GM18517 (cell line): ENCODE data around the gene POU4F1.

Source experiments
- ATAC-seq: cut with Tn5 transposase; IDR thresholded peaks from one replicate; pipeline ENCODE4 v1.9.1; 2021; ENCODE audit warnings: mild to moderate bottlenecking, moderate library complexity; ENCODE audit not compliant: unreplicated experiment

The POU4F1 gene

DNA sequence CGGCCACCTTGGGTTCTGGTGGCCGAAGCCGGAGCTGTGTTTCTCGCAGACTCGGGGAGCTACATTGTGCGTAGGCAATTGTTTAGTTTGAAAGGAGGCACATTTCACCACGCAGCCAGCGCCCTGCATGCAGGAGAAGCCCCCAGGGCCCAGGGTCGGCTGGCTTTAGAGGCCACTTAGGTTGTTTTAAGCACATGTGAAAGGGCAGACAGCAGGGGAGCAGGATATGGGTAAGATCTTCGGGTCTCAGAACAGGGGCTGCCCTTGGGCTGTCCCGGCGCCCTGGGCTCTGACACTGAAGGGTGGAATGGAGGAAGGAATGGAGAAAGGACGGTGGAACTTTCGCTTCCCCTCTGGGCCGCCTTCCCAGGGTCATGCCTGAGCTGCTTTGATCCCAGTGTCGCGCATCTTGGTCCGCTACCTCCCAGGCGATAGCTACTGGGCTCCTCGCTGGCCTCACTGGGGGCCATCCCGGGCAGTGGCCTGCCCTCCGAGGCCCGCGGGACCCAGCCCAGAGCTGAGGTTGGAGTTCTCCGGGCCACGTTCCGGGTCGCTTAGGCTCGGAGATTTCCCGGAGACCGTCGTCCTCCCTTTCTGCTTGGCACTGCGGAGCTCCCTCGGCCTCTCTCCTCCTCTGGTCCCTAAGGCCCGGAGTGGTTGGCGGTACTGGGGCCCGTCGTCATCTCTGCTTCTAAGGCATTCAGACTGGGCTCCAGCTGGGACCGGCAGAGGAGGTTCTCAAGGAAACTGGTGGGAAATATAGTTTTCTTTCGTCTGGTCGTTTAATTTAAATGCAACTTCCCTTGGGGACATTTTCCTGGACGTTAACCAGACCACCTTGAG lies 4.3 kb upstream of the POU4F1 start:
- no peak for ATAC-seq

DNA sequence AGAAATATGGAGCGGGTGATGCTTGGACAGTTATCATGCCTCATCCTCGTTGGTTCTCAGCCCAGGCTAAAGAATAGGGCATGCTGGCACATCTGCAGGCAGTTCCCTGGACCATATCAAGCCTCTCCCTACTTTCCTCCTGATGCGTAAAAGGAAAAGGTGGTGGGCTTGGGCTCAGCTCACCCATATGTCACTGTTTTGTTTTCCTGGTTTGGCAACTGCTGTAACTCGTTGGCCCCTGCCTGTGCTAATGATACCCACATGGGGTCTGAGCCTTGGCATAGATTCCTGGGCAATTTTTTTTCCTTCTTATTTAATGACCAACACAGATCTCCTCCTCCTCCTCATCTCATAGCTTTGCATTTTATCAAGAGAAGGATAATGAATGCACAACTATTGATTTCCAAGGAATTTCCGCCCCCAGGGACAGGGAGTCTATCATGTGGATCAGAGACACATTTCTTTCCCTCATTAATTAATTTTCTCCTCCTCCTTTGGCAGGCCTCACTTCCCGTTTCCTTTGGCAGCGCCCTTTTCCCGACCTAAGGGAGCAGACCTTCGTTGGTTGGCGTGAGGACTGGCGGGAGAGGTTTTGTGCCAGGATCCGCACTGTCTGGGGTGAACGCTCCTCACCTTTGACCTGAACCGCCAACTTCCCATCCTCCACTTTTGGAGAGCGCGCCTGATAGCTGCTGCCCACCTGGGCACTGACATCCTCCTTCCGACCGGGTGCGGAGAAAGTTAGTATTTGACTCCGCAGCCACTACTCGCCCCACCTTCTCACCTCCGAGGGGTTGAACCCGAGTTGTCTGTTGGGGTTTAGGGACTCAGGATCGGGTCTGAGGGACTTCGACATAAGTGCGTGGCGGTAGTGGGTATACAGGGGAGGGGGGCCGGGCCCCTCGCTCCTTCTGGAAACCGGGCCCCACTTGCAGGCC lies 3.4 kb upstream of the POU4F1 start:
- no peak for ATAC-seq

DNA sequence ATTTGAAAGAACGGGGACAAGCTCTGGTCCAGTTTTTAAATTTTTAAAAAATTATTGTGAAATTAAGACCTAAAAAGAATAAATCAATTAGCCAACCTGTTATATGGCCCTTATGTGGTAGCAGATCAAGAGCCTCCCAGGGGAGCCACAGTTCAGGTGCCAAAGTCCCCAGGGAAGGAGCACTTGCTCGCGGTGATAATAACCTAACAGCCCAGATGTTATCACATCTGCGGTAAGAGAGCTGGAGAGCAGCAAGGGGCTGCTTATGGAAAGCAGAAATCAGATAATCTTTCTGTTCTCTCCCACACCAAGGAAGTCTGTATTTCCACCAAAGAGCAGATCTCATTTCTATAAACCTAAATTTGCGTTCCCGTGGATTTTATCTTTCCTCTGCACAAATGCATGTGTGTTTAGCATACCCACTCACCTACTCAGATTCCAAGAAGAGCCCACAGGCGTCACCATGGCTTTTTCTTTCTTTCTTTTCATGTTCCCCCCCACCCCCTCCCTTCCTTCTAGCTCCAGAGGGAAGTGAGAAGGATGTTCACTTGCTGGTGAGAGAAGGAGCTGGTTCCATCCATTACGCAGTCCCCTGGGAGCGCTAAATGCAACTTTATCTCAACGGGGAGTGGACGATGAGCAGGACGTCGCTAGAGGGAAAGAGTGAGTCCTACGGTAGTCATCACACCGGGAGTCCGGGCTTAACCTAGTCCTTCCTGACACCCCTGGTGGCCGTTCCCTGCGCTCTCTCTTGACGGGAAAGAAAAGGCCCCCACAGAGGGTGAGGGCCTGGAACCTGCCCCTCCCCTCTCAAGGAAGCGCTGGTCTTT lies 1.6 kb upstream of the POU4F1 start:
- ATAC-seq: no peak

DNA sequence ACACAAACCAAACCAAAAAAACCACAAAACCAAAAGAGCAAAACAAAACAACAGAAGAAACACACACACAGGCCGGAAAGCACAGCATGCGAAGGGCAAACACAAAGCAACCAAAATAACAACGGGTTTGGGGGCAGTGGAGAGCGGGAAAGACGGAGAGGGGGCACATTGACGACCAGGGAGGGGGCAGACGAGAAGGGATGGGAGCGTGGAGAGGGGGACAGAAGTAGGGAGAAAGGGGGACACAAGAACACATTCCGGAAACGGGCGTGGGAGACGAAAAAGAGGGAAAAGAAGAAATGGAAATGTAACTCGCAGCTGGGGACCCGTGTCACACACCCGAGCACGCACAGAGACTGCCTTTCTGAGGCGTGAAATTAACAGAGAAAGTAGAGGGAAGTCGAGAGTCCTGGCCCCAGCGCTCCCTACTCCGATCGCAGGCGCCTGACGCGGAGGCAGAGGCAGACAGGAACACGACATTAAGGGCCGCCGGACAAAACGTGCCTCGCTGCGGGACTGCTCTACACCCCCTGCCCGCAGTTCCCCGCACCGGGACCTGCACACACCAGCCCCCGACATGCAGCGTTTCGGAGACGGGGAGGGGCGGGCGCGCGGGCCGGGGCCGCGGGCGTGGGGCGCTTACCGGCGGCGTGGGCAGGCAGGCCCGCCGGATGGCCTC lies 652 bp downstream of the POU4F1 start:
- ATAC-seq: peak; percentile 27

DNA sequence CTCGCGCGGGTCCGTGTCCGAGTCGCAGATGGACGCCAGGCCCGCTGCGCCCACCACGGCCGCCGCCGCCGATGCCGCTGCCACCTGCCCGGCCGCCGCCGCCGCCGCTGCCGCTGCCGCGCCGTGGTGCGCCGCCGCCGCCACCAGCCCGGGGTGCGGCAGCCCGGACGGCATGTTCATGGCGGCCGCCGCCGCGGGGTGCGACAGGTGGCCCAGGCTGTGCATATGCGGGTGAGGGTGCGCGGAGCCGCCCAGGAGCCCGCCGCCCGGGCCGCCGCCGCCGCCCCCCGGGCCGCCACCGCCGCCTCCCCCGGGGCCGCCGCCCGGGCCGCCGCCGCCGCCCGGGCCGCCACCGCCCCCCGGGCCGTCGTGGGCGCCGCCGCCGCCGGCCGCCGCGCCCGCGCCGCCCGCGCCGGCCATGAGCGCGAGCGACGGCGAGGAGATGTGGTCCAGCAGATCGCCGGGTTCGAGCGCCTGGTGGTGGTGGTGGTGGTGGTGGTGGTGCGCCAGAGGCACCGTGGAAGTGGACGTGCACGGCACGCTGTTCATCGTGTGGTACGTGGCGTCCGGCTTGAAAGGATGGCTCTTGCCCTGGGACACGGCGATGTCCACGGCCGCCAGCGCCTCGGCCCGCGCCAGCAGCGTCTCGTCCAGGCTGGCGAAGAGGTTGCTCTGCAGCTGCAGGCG lies 1.3 kb downstream of the POU4F1 start:
- ATAC-seq: no peak

DNA sequence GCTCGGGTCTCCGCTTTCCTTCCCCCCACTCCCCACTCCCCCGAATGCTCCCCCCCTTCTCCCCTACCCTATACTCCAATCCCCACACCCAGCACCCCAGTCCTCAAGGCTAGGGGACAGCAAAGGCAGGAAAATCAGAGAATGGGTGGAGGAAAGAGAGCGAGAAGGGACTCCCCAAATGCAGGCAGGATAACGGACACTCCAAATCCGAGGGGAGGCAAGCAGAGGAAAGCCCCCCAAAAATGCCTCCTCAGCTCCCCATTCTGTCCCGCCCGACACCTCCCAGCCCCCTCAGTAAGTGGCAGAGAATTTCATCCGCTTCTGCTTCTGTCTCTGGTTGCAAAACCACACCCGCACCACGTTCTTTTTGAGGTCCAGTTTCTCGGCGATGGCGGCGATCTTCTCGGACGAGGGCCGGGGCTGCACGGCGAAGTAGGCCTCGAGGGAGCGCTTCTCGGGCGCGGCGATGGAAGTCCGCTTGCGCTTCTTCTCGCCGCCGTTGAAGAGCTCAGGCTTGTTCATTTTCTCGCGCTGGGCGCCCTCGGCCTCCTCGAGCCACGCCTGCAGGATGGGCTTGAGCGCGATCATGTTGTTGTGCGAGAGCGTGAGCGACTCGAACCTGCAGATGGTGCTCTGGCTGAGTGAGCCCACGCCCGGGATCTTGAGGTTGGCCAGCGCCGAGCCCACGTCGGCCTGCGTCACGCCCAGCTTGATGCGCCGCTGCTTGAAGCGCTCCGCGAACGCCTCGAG lies 2.1 kb downstream of the POU4F1 start:
- no peak for ATAC-seq

DNA sequence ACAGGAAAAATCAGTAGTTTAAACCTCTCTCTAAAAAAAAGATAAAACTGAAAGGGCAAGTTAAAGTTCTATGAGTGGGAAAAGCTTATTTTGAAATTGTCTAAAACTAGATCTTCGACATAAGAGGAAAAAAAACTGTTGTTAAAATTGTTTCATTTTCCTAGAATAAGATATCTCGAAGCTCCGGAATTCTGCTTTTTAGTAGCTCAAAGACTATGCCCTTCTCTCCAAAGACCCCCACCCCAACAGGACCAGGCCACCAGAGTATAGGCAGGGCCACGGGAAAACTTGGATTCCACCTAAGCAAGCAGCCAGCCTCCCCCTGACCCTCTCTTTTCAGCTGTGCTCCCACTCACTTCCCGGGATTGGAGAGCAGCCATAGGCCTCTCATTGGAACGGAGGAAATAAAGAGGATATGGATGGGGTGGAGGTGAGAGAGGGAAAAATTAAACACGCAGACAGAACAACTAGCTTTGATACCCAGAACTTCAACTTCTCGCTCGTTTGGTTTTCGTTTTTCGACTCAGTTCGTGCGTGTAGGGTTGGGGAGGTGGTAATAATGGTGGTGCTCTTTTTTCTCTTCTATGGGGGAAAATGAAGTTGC lies 3.0 kb downstream of the POU4F1 start:
- ATAC-seq: no peak

DNA sequence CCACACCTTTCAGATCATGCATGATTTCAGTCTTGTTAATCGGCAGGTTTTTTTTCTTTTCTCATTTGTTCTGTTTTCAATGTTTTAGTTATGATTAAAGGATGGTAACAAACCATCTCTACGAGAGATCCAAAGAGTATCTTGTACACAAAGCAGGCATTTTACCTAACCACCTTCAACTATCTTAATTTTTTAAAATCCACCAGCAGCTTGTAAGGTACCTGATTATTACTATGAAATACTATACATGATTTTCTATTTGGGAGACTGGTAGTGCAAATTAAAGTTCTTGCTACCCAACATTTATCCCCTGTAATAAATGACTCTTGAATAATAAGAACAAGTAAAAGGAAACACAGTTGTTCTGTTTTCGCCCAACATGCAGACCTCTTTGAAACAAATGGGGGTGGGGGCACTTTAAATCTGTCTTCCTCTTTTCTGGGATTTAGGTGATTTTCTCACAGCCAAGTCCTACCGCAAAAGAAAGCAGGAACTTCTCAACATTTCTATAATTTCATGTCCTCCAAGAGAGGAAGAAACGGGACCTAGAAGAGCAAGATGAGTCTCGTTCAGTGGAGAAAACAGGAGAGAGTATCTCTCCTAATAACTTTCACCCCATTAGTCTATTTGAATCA lies 3.6 kb downstream of the POU4F1 start:
- no peak for ATAC-seq

DNA sequence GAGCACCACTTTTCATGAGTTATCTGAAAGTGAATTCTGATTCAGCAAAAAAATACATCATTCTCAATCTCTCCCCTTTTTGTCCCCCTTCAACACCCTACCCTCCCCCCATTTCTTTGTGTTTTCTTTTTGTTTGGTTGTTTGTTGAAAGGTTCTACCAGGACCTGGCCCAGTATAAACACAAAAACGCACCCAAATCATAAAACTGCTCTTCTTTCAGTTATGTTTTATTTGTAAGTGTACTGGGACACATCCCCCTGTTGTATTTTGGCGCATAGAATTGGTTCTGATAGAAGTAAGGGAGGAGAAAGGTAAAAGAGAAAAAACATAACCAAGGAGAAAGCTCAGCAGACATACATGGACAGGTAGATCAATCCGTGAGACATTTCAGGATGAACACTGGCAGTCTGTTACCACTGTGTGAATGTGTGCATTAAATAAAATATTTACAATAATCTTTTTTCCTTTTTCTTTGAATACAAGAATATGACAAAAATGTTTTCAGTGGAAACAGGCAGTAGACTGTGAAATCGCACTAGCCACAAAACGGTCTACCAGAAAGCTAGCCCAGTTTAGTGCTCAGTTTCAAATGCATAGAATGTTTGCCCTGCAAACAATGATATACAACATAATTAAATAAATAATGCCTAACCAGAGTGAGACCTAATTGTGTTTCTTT lies 4.2 kb downstream of the POU4F1 start:
- ATAC-seq: no peak

DNA sequence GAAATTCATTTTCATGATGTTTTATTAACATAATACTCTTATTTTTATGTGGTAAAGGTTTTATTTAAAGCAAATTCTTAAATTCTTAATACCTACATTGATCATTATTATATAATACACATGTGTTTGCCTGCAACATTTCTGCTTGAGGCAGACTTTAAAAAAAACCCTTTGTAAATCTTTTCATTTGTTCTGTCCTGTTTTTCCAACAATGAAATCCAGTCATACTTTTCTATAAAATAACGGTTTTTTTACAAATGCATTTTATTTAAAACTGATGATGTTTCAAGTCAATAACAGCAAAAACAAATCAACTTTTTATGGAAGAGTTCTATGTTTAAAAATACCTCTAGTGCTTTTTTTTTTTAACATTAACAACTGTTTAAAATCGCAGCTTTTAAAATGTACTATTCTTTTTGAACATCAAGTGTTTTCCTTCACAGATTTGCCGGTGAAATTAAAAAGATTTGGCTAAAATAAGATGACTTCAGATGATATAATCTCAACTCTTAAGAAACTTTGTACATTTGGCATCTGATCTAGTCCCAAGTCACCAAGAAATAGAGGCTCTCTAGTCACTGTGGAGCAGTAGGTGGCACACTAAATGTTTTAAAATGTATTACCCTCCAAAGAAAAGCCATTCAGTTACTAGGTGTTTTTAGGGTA lies 5.1 kb downstream of the POU4F1 start:
- ATAC-seq: no peak

DNA sequence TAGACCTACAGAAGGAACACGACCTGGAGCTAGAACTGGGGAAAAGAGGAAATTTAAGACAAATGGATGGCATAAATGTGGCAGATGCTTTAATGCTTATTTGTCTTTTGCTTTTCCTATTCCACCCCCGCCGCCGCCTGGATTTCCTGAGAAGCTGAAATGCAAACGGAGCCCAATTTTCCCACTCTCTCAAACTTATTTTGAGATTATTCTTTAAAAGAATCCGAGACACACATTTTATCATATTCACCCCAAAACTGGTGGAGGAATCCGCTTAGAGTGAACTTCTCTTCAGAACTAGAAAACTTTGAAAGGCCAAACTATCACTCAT lies 5.8 kb downstream of the POU4F1 start:
- ATAC-seq: no peak

DNA sequence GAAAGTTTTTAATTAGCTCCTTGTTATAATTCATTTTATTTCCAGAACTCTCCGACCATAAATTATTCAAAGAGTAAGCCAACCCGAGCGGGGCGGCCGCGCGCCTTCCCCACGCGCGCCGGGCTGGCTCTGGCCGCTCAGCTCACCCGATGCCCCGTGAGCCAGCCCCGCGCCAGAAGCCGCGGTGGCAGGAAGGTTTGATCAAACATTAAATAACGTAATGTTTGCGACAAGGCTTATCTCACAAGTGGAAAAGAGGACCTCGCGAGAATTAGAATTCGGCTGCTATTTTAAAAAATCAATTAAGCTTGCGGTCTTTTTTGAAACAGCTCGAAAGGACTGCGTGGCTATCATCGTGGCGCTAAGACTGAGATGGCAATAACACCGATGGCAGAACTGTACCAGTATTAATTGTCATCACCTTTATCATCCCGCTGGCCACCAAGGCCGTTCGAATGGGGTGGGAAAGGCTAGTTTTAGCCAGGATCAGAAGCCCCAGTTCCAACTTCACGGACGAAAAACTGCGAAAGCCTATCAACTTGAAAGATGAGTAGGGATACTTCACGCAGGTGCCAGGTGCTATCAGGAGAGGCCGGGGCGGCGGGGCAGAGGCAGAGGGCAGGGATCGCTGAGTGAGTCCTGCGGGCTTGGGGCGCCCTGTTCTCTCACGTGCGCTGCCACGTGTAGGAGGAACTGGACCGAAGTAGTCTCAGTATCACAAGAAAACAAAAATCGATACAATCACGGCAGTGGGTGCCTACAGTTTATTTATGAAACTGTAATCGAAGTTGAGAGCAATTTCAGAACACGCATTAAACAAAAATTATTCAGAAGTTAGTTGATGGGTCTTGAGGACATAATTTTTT lies 6.4 kb downstream of the POU4F1 start:
- no peak for ATAC-seq

DNA sequence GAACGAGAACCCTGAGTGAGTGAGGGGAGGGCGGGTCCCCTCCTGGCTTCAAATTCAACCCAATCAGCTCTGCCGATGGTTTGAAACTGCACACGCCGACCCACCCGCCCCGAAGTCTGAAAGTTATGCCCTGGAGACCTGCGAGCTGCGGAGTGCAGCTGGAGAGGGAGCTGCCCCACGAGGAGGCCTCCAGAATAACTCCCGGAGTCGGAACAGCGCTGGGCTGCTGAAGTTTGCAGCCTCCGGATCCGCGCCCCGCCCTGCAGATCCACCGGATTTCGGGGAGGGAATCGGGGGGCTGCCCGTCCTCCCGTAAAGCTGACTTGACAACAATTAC lies 7.0 kb downstream of the POU4F1 start:
- no peak for ATAC-seq

DNA sequence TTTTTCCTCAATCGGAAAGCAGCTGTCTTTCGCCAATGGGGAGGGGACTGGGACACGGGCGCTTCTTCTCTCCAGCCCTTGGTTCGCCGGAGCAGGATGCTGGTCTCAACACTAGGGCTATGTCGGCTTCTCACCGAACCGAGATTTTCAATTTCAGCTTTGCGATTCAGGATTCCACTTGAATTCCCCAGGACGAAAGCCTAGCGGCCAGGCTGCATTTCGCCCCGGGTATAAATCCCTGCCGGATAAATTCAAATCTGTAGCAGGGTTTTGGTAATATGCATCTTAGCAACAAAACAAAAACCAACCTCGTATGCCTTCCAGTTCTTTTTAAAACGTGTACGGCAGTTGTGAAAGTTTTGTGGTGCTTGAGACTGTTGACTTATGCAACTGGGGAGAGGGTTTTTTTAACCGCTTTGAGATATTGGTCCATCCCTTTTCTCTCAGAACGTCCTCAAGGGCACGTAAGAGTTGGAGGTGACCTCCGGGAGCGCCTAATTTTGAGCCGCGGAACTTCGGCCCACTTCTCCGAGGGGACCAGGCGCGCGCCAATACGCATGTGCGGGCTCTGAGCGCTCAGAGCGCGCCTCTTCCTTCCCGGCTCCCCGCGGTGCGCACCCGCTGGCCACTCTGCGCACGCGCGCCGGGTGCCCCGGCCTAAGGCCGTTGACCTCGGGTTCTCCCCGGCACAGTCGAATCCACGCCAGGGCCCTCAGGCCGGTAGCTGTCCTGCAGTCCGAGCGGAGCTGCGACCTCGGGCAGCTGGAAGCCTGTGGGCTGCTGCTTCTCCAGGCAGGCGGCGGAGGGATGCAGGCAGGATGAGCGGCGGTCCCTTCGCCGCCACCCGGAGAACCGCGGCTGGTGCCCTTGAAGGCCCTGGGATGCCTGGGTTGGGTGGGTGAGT lies 7.6 kb downstream of the POU4F1 start:
- ATAC-seq: no peak

DNA sequence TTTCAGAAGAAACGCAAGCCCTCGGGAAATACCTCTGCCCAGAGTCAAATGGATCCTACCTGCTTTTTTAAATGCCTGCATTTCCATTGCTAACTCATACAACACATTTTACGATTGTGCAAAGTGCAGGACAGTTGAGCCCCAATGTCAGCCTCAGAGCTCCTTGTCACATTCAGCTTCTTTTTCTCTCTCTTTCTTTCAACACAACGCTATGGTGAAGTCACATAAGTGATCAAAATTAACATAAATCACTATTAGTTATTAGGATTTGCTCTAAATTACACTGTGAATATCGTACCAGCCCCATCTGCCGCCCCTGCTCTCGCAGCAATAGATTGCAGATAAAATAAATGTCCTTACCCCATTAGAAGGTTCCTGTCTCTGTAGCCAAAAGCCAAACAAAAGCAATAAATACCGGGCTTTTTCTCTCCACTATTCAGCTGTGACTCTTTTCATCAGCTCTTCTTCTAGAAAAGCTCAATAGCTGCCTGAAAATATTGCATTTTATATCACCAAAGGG lies 8.8 kb downstream of the POU4F1 start:
- no peak for ATAC-seq
